ENCODE results near the gene MRO.

Gene MRO

GRCh38 chr18:50822756-50823155, 2.9 kb upstream of the MRO start:
- no peak overlapping the region for H3K4me3 ChIP-seq (ENCODE audit: low read depth, low read length)
- TF ChIP-seq, protein P1, sequence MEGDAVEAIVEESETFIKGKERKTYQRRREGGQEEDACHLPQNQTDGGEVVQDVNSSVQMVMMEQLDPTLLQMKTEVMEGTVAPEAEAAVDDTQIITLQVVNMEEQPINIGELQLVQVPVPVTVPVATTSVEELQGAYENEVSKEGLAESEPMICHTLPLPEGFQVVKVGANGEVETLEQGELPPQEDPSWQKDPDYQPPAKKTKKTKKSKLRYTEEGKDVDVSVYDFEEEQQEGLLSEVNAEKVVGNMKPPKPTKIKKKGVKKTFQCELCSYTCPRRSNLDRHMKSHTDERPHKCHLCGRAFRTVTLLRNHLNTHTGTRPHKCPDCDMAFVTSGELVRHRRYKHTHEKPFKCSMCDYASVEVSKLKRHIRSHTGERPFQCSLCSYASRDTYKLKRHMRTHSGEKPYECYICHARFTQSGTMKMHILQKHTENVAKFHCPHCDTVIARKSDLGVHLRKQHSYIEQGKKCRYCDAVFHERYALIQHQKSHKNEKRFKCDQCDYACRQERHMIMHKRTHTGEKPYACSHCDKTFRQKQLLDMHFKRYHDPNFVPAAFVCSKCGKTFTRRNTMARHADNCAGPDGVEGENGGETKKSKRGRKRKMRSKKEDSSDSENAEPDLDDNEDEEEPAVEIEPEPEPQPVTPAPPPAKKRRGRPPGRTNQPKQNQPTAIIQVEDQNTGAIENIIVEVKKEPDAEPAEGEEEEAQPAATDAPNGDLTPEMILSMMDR (conservative IDR thresholded peaks at IDR 0.05; ENCODE audit: low read depth, low read length), result no peak
- no peak for DNase-seq (ENCODE audit: low read depth)

DNA sequence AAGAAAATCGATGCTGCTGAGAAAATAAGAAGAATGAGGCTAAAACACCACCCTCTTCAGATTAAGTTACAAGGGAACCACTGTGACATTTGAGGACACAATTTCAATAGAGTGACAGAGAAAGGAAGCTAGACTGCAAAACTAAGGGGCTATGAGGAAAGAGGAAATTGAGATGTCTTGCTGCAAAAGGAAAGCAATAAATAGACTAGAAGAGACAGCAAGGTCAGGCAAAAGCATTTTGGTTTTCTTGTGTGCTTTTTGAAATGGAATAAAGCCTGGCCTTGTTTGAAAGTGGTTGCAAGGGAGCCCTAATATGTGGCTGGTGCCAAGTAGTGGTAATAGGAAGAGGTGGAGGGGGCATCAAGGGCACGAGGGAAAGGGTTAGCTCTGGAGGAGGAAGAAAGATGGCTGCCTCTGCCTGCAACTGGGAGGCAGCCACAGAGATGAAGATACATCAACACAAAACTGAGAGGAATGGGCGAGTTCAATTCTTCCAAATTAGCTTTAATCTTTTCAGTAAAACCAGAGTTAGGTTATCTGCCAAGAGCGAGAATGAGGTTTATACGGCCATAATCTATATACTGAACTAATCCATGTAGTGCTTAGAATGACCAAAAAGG, 1.2 kb upstream of the MRO start:
- no peak overlapping the region for H3K4me3 ChIP-seq (ENCODE audit: low read depth, low read length)
- TF ChIP-seq, protein P1 (conservative IDR thresholded peaks at IDR 0.05; ENCODE audit: low read depth, low read length), result no peak
- no peak for DNase-seq (ENCODE audit: low read depth)

DNA sequence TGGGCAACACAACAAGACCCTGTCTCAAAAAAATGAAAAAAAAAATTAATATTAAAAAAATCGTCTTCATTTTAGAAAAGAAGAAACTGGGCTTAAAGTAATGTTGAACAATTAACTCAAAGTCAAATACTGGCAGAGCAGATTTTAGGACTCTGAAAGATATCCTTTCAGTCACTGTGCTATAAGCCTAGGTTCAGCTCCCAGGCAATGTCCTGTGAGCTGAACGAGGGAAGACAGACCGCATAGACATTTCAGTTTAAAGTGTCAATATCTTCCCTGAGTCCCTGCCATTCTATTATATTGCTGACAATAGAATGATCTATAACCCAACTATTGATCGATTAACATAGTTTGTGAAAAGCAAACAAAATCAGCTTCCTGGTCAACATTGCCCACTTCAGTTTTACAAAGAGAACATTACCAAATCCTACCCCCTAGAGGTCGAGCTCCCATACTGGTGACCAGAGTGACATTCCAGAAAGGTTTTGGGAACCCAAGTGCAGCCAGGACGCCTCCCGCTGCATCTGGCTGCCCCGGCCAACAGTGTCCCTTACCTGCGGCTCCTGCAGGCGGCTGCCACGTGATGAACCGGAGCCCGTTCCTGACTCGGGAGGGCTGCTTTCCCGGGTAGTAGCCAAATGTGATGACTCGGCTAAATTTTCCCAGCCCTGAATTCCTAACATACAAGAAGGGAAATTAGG, 639 bp downstream of the MRO start:
- peak overlapping the region; percentile 47 for H3K4me3 ChIP-seq (ENCODE audit: low read depth, low read length)
- TF ChIP-seq, protein P1 (conservative IDR thresholded peaks at IDR 0.05; ENCODE audit: low read depth, low read length), result peak; percentile 19
- no peak for DNase-seq (ENCODE audit: low read depth)

GRCh38 chr18:50816419-50817166, 3.2 kb downstream of the MRO start:
- TF ChIP-seq, protein P1 (conservative IDR thresholded peaks at IDR 0.05; ENCODE audit: low read depth, low read length), result no peak
- H3K4me3 ChIP-seq (ENCODE audit: low read depth, low read length), result no peak overlapping the region
- no peak for DNase-seq (ENCODE audit: low read depth)

DNA sequence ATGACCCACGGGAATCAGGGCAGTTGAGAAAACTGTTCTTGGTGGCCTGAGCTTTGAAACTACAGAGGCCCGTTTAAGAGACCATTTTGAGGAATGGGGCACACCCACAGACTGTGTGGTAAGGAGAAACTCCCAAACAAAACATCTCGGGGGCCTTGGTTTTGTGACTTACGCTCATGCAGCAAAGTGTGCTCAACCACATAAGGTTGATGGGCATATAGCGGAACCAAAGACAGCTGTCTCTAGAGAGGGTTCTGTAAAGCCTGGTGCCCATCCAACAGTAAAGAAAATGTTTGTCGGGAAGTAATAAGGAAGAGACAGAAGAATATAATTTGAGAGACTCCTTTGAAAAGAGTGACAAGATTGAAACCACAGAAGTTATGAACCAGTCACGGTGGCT, 5.4 kb downstream of the MRO start:
- TF ChIP-seq, protein P1 (conservative IDR thresholded peaks at IDR 0.05; ENCODE audit: low read depth, low read length), result no peak
- H3K4me3 ChIP-seq (ENCODE audit: low read depth, low read length), result no peak overlapping the region
- DNase-seq (ENCODE audit: low read depth), result no peak

DNA sequence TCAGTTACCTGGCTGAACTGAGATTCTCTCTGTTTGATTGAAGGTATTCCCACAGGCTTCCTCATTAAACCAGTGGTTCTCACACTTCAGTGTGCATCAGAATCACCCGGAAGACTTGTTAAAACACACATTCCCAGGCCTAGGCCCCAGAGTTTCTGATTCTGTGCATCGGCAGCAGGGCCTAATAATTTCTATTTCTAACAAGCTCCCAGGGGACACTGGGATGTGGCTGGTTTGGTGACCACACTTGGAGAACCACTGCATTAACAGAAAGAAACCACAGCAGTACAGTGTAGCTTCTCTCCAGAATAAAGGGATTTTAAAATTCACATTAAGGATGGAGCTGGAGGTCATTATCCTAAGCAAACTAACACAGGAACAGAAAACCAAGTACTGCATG, 6.5 kb downstream of the MRO start:
- DNase-seq (ENCODE audit: low read depth), result no peak
- no peak overlapping the region for H3K4me3 ChIP-seq (ENCODE audit: low read depth, low read length)
- TF ChIP-seq, protein P1 (conservative IDR thresholded peaks at IDR 0.05; ENCODE audit: low read depth, low read length), result no peak

Data from choroid plexus epithelial cell (primary cell).